HEK293T (cell line): ENCODE data around the gene HOXD1.
A peak's percentile ranks its signal among the peaks of the same experiment; 100 is the strongest.

Experiments
- CTCF ChIA-PET: fragments of 350-600 bp; formaldehyde crosslinking; extraction: SDS; loops from one replicate; lab custom pipeline; 2021; ENCODE audit warnings: antibody characterized with exemption, inconsistent platforms; lab: Yijun Ruan, JAX
- POLR2A ChIA-PET: fragments of 350-600 bp; formaldehyde crosslinking; extraction: SDS; loops from one replicate; lab custom pipeline; 2020; ENCODE audit warnings: antibody characterized with exemption, inconsistent platforms; lab: Yijun Ruan, JAX
- DNase-seq: peaks from one replicate; pipeline ENCODE4 v3.0.0; 2012; ENCODE audit warnings: mixed read lengths; ENCODE audit errors: extremely low spot score
- ARNT ChIP-seq: fragments of 450-650 bp; IDR thresholded peaks from 2 replicates; pipeline ENCODE4 v1.6.1; 2017; ENCODE audit warnings: mild to moderate bottlenecking
- BHLHE40 ChIP-seq: fragments of 450-650 bp; IDR thresholded peaks from 2 replicates; pipeline ENCODE4 v1.6.1; 2016; ENCODE audit warnings: mild to moderate bottlenecking, moderate library complexity, borderline replicate concordance
- CTBP1 ChIP-seq: fragments of 450-650 bp; IDR thresholded peaks from 2 replicates; pipeline ENCODE4 v1.6.1; 2016; ENCODE audit warnings: borderline replicate concordance
- ELF4 ChIP-seq: fragments of 450-650 bp; IDR thresholded peaks from 2 replicates; pipeline ENCODE4 v1.6.1; 2017; ENCODE audit warnings: antibody characterized with exemption
- FOXA1 ChIP-seq: fragments of 450-650 bp; IDR thresholded peaks from 2 replicates; pipeline ENCODE4 v1.6.1; 2016; ENCODE audit warnings: mild to moderate bottlenecking
- FOXK2 ChIP-seq: fragments of 450-650 bp; IDR thresholded peaks from 2 replicates; pipeline ENCODE4 v1.6.1; 2016; ENCODE audit warnings: mild to moderate bottlenecking
- FOXM1 ChIP-seq: fragments of 450-650 bp; IDR thresholded peaks from 2 replicates; pipeline ENCODE4 v1.6.1; 2017; ENCODE audit warnings: mild to moderate bottlenecking, borderline replicate concordance
- HDGF ChIP-seq: fragments of 450-650 bp; IDR thresholded peaks from 2 replicates; pipeline ENCODE4 v1.6.1; 2017; ENCODE audit warnings: antibody characterized with exemption, borderline replicate concordance
- L3MBTL2 ChIP-seq: fragments of 450-650 bp; conservative IDR thresholded peaks from 2 replicates; pipeline ENCODE4 v1.6.1; 2016; ENCODE audit warnings: mild to moderate bottlenecking
- LEF1 ChIP-seq: fragments of 450-650 bp; IDR thresholded peaks from 2 replicates; pipeline ENCODE4 v1.6.1; 2017; ENCODE audit warnings: mild to moderate bottlenecking, borderline replicate concordance
- NFRKB ChIP-seq: fragments of 450-650 bp; IDR thresholded peaks from 2 replicates; pipeline ENCODE4 v1.6.1; 2016; ENCODE audit warnings: mild to moderate bottlenecking, moderate library complexity
- PKNOX1 ChIP-seq: fragments of 450-650 bp; IDR thresholded peaks from 2 replicates; pipeline ENCODE4 v1.6.1; 2016
- SP1 ChIP-seq: fragments of 450-650 bp; IDR thresholded peaks from 2 replicates; pipeline ENCODE4 v1.6.1; 2017
- SUZ12 ChIP-seq: fragments of 450-650 bp; IDR thresholded peaks from 2 replicates; pipeline ENCODE4 v1.6.1; 2016; ENCODE audit warnings: mild to moderate bottlenecking
- TARDBP ChIP-seq: fragments of 450-650 bp; IDR thresholded peaks from 2 replicates; pipeline ENCODE4 v1.6.1; 2016
- ZNF384 ChIP-seq: fragments of 450-650 bp; IDR thresholded peaks from 2 replicates; pipeline ENCODE4 v1.6.1; 2016

The HOXD1 gene

GRCh38 chr2:176161825-176162626 lies 26.4 kb upstream of the HOXD1 start:
- TF ChIP-seq L3MBTL2 (no peak), ARNT (no peak), SP1 (no peak)
- ChIA-PET POLR2A (no interaction called here), CTCF (interaction anchor here (1.1 to 1.4 kb wide), 3 partner anchors 11 to 492 kb away, joined by 3 to 4 read pairs (median 3); no protein-coding TSS in a partner anchor)
- no peak for DNase-seq

DNA sequence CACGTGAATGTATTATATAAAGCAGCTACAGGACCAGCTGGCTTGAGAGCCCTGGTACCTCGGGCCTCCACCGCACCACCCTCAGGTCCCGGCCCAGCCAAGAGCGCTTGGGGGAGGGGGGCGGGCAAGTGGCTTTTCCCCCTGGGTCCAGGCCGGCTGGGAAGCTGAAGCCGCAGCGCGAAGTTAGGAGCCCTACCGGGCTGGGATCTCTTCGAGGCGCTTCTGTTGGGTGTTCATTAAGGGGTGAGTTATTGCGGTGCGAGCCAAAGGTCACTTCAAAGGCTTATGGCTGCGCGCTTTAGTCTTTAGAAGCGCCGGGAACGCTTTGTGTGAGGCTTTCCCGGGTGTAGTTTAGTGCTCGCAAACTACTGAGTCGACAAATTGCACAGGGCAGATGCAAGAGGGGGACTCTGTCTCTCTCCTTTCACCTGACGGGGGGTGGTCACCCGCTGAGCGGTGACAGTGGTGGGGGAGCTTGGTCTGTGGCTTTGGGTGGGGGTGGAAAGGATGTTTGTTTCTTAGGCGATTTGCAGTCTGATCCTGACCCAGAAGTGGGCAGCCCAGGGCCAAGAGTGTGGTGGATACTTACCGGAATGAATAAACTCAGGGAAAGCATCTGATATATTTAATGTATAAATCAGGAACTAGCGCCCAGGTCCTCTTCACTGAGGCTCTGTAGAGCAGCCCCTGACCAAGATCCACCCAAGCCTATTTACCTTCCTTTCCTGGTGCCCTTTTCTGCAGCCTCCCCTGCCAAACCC lies 25.4 kb upstream of the HOXD1 start:
- no peak for TF ChIP-seq BHLHE40
- no peak for TF ChIP-seq L3MBTL2
- TF ChIP-seq NFRKB: no peak
- no peak for TF ChIP-seq FOXM1
- no peak for TF ChIP-seq SUZ12
- TF ChIP-seq FOXA1: no peak
- TF ChIP-seq ARNT: no peak
- no peak for TF ChIP-seq FOXK2
- no peak for TF ChIP-seq SP1
- ChIA-PET POLR2A (no interaction called here), CTCF (interaction anchor here (0.9 to 1.1 kb wide), 3 partner anchors 16 to 491 kb away, joined by 3 to 4 read pairs (median 3); no protein-coding TSS in a partner anchor)
- no peak for DNase-seq

- DNase-seq: no peak
- POLR2A ChIA-PET: no interaction called here
- CTCF ChIA-PET: interaction anchor here (0.5 kb wide), 1 partner anchor 89 kb away, joined by 3 read pairs; no protein-coding TSS in a partner anchor
- TF ChIP-seq FOXA1: no peak
- no peak for TF ChIP-seq BHLHE40
- TF ChIP-seq TARDBP: no peak
- no peak for TF ChIP-seq PKNOX1
- TF ChIP-seq CTBP1: no peak
- no peak for TF ChIP-seq FOXK2
- no peak for TF ChIP-seq SP1
- no peak for TF ChIP-seq ARNT
Measured at GRCh38 chr2:176163672-176164056, 24.8 kb upstream of the HOXD1 start.

DNA sequence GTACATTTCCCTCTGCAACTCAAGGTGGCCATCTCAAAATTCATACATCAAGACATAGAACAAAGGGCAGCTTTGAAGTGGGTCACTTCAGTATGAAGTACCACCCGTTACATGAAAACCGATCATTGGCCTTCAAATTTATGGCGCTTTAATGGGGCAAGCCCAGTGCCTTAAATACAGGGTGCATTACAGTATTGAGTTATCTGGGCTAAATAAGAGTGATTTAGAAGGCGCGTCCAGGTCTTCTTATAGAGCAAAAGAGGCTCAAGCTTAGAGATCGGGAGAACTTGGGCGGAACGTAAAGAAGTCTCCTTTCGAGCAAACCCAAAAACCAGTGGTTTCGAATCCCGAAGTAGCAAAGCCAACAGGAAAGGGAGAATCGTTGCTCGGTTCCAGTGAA lies 24.3 kb upstream of the HOXD1 start:
- no peak for DNase-seq
- no peak for TF ChIP-seq LEF1
- no peak for TF ChIP-seq HDGF
- TF ChIP-seq L3MBTL2: no peak
- no peak for TF ChIP-seq NFRKB
- no peak for TF ChIP-seq FOXM1
- no peak for TF ChIP-seq TARDBP
- no peak for TF ChIP-seq ARNT
- no peak for TF ChIP-seq ZNF384
- no peak for TF ChIP-seq SUZ12
- TF ChIP-seq CTBP1: no peak
- TF ChIP-seq ELF4: no peak
- ChIA-PET CTCF (interaction anchor here (0.5 kb wide), 1 partner anchor 89 kb away, joined by 3 read pairs; no protein-coding TSS in a partner anchor), POLR2A (interaction anchor here (0.9 to 2.6 kb wide), 3 partner anchors 10 to 105 kb away, joined by 3 to 11 read pairs (median 5); partner anchors contain the start of genes HOXD1 and MTX2)

DNA sequence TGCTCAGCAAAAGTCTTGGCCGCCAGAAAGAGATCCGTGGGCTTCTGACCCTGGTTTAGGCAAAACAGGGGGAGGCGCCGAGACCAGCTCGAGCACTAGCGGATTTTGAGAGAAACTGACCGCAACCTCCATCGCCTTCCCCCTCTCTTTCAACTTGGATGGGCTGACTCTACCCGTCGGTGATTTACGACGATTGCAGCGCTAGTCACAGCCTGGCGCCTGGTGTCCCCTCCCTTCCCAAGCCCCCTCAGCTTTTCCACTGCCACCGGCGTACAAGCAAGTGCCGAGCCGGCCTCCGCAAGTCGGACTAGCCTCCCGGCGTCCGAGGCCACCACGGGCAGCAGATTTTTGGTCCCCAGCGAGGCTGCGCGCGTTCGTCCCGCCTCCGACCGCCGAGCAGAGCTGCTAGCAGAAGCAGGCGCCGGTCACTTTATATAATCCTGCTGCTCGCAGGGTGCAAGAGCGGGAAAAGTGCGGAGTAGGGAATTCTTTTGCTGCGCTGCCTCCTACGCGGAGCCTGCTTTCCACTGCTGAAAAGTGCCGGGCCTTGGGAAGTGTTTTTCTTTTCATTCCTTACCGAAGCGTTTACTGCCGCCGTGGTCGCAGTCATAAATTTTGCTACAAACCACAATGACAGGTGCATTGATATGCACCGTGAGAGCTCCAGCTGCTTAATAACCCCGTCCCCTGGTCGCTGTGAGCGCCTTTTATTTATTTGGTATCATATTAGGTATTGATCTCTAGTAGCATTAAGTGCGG lies 23.7 kb upstream of the HOXD1 start:
- TF ChIP-seq BHLHE40 (no peak), FOXA1 (no peak), ARNT (no peak), TARDBP (no peak), PKNOX1 (peak; percentile 40; the same call in 1 of the 2 replicates), LEF1 (no peak)
- CTCF ChIA-PET: no interaction called here
- no peak for DNase-seq
- POLR2A ChIA-PET: interaction anchor here (0.9 to 2.6 kb wide), 3 partner anchors 10 to 105 kb away, joined by 3 to 11 read pairs (median 5); partner anchors contain the start of genes HOXD1 and MTX2

- ChIA-PET POLR2A (interaction anchor here (1.7 to 2.6 kb wide), 2 partner anchors 9 to 104 kb away, joined by 5 to 11 read pairs; partner anchors contain the start of gene MTX2), CTCF (no interaction called here)
- no peak for DNase-seq
- no peak for TF ChIP-seq NFRKB
- TF ChIP-seq PKNOX1: peak; percentile 67
Measured at GRCh38 chr2:176165370-176166050, 23.0 kb upstream of the HOXD1 start.
